Fibroblast of mammary gland (primary cell): ENCODE data around the gene ANAPC2.

ENCODE experiments used
- DNase-seq: peaks from one replicate; pipeline ENCODE4 v3.0.0-alpha.2; 2010; ENCODE audit warnings: low read depth
- H3K4me3 ChIP-seq: 2 replicates; pipeline ENCODE4 v1.5.1; 2011; ENCODE audit warnings: low read depth, mild to moderate bottlenecking, low read length, moderate library complexity; ENCODE audit not compliant: control insufficient read depth
- TF ChIP-seq, protein P1 (sequence below): conservative IDR thresholded peaks from 2 replicates; pipeline ENCODE4 v1.5.1; 2011; ENCODE audit warnings: low read depth, low read length, inconsistent platforms; ENCODE audit not compliant: control insufficient read depth, insufficient read depth

The ANAPC2 gene

GRCh38 chr9:137129456-137130175 lies 58.7 kb downstream of the ANAPC2 start:
- peak; percentile 91 for DNase-seq
- H3K4me3 ChIP-seq, result peak overlapping the region; percentile 72
- TF ChIP-seq, protein P1, sequence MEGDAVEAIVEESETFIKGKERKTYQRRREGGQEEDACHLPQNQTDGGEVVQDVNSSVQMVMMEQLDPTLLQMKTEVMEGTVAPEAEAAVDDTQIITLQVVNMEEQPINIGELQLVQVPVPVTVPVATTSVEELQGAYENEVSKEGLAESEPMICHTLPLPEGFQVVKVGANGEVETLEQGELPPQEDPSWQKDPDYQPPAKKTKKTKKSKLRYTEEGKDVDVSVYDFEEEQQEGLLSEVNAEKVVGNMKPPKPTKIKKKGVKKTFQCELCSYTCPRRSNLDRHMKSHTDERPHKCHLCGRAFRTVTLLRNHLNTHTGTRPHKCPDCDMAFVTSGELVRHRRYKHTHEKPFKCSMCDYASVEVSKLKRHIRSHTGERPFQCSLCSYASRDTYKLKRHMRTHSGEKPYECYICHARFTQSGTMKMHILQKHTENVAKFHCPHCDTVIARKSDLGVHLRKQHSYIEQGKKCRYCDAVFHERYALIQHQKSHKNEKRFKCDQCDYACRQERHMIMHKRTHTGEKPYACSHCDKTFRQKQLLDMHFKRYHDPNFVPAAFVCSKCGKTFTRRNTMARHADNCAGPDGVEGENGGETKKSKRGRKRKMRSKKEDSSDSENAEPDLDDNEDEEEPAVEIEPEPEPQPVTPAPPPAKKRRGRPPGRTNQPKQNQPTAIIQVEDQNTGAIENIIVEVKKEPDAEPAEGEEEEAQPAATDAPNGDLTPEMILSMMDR, result no peak

DNA sequence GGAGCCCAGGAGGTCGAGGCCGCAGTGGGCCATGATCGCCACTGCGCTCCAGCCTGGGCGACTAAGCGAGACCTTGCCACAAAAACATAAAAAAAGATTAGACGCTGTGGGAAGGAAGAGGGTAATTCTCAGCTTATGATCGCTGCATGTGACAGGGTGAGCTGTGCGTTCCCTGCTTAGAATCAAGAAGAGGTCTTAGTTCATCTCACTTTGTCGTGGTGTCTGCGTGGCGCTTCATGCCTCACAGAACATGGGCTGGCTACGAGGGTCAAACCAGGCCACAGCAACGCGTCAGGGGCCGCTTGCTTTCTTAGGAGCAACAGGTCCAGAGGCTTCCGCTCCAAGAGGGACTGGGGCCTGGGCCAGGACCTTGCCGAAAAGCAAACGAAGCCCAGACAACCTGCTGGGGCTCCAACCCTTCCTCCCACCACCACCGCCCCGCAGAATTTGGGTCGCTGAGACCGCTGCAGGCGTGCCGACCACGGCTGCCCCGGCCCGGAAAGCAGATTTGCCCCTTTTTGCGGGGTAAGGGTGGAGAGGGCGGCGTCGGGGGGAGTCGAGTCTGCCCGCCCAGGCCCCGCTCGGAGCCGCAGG lies 59.4 kb downstream of the ANAPC2 start:
- peak overlapping the region; percentile 72 for H3K4me3 ChIP-seq
- TF ChIP-seq, protein P1, result no peak
- DNase-seq, result peak; percentile 49

- DNase-seq, result no peak
- TF ChIP-seq, protein P1, result no peak
- peak overlapping the region; percentile 72 for H3K4me3 ChIP-seq
Measured at GRCh38 chr9:137128158-137128861, 60.0 kb downstream of the ANAPC2 start.

- no peak for DNase-seq
- TF ChIP-seq, protein P1, result no peak
- peak overlapping the region; percentile 72 for H3K4me3 ChIP-seq
Measured at GRCh38 chr9:137127301-137128157, 60.8 kb downstream of the ANAPC2 start.

DNA sequence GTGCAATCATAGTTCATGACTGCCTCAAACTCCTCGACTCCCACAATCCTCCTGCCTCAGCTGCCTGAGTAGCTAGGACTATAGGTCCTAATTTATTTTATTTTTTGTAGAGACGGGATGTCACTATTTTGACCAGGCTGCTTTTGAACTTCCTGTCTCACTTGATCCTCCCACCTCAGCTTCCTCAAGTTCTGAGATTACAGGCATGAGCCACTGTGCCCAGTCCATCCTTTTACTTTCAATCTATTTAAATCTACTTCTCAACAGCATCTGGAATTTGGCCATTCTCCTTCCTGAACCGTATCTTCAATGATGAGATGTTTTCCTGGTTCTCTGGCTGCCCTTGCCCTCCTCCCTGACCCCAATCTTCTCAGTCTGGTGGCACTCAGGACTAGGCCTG lies 61.6 kb downstream of the ANAPC2 start:
- TF ChIP-seq, protein P1, result no peak
- H3K4me3 ChIP-seq, result no peak overlapping the region
- no peak for DNase-seq
